ENCODE results near the gene TTC16.
"Not testable (repeated sequence)": the region's sequence is repeated elsewhere in the genome, so short reads cannot be mapped to it uniquely, and the experiment has no call there.

- TF ChIP-seq, protein P1, sequence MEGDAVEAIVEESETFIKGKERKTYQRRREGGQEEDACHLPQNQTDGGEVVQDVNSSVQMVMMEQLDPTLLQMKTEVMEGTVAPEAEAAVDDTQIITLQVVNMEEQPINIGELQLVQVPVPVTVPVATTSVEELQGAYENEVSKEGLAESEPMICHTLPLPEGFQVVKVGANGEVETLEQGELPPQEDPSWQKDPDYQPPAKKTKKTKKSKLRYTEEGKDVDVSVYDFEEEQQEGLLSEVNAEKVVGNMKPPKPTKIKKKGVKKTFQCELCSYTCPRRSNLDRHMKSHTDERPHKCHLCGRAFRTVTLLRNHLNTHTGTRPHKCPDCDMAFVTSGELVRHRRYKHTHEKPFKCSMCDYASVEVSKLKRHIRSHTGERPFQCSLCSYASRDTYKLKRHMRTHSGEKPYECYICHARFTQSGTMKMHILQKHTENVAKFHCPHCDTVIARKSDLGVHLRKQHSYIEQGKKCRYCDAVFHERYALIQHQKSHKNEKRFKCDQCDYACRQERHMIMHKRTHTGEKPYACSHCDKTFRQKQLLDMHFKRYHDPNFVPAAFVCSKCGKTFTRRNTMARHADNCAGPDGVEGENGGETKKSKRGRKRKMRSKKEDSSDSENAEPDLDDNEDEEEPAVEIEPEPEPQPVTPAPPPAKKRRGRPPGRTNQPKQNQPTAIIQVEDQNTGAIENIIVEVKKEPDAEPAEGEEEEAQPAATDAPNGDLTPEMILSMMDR (IDR thresholded peaks at IDR 0.05; ENCODE audit: low read depth, low read length), result not testable (repeated sequence)
- not testable (repeated sequence) for TF ChIP-seq MYC (IDR thresholded peaks at IDR 0.05; ENCODE audit: low read depth, low read length); MAX (IDR thresholded peaks at IDR 0.05; ENCODE audit: low read depth, low read length); POLR2A (IDR thresholded peaks at IDR 0.05; ENCODE audit: extremely low read depth, insufficient read length)
Measured at GRCh38 chr9:127780909-127781308, 65.0 kb downstream of the TTC16 start.

Data from NB4 (cell line).